Sciatic nerve (tissue), 2 donors: Measurements from ENCODE around the gene GAST. TPM values are rescaled to one million over a fixed set of nuclear protein-coding genes. Genes with fewer than 3 reads are reported as not detected.

ENCODE experiments used
- ATAC-seq: fragments of 200-7000 bp; cut with Tn5 transposase; one replicate; pipeline ENCODE4 v1.9.1; 2020; ENCODE audit warnings: mild to moderate bottlenecking, moderate library complexity
- DNase-seq: peaks from one replicate; pipeline ENCODE4 v3.0.0-alpha.2; 2020; ENCODE audit warnings: low spot score
- intact Hi-C: fragments of 100-400 bp; cut with DNase I; formaldehyde crosslinking; loops from one replicate; pipeline ENCODE4 v1.14.2; 2022
- total RNA-seq: library from RNA; stranded (reverse); fragmentation: NEBNext Ultra II Directional; extraction: Animal tissue kit (Norgen Biotek cat#: 25700); gene quantifications from one replicate; pipeline ENCODE4 v1.2.1, GENCODE V29; 2021
- donor health status: DM: no; HTN: no; CAD: no.
- donor health status: DM: no; HTN: no; CAD: no.

GAST gene
- total RNA-seq, 1 donor from 2014 or later: not detected

- ATAC-seq (no peak), DNase-seq (no peak)
- intact Hi-C loops: loop anchor here (2.0 kb wide), 1 partner anchor 65 kb away; no protein-coding TSS in a partner anchor
Observed at GRCh38 chr17:41735744-41736143, 23.6 kb downstream of the GAST start.

- DNase-seq (no peak), ATAC-seq (no peak)
- intact Hi-C loops: loop anchor here (2.0 kb wide), 1 partner anchor 64 kb away; no protein-coding TSS in a partner anchor
Observed at GRCh38 chr17:41736983-41737679, 25.0 kb downstream of the GAST start.

GRCh38 chr17:41737680-41738023 lies 25.5 kb downstream of the GAST start:
- DNase-seq (no peak), ATAC-seq (peak; percentile 4)
- intact Hi-C loops: loop anchor here (2.0 kb wide), 1 partner anchor 63 kb away; no protein-coding TSS in a partner anchor

- DNase-seq (peak; percentile 89), ATAC-seq (peak; percentile 92)
- intact Hi-C loops: no loop called here
Observed at GRCh38 chr17:41738077-41738800, 26.1 kb downstream of the GAST start.

- intact Hi-C loops: no loop called here
- no peak for ATAC-seq
Observed at GRCh38 chr17:41738801-41739112, 26.6 kb downstream of the GAST start.

GRCh38 chr17:41739661-41740352 lies 27.7 kb downstream of the GAST start:
- intact Hi-C loops: no loop called here
- DNase-seq (no peak), ATAC-seq (no peak)

More at GRCh38 chr17:41738801-41739112, 26.6 kb downstream of the GAST start:
- DNase-seq: no peak

- no peak for ATAC-seq
- intact Hi-C loops: no loop called here
- DNase-seq: no peak
Observed at GRCh38 chr17:41740506-41740905, 28.4 kb downstream of the GAST start.

- no peak for ATAC-seq
- no peak for DNase-seq
Observed at GRCh38 chr17:41741709-41742108, 29.6 kb downstream of the GAST start.

GRCh38 chr17:41748275-41748674 lies 36.1 kb downstream of the GAST start:
- no peak for DNase-seq
- no peak for ATAC-seq
- intact Hi-C loops: no loop called here

More at GRCh38 chr17:41741709-41742108, 29.6 kb downstream of the GAST start:
- intact Hi-C loops: no loop called here

GRCh38 chr17:41750862-41751261 lies 38.7 kb downstream of the GAST start:
- intact Hi-C loops: no loop called here
- ATAC-seq (no peak), DNase-seq (no peak)

GRCh38 chr17:41751288-41751687 lies 39.2 kb downstream of the GAST start:
- intact Hi-C loops: no loop called here
- ATAC-seq (no peak), DNase-seq (no peak)

GRCh38 chr17:41754066-41754465 lies 41.9 kb downstream of the GAST start:
- no peak for DNase-seq
- intact Hi-C loops: no loop called here
- peak; percentile 19 for ATAC-seq

- ATAC-seq: no peak
- intact Hi-C loops: no loop called here
- DNase-seq: no peak
Observed at GRCh38 chr17:41758601-41759000, 46.5 kb downstream of the GAST start.

- DNase-seq (no peak), ATAC-seq (no peak)
- intact Hi-C loops: no loop called here
Observed at GRCh38 chr17:41760878-41761277, 48.7 kb downstream of the GAST start.

- DNase-seq: no peak
- intact Hi-C loops: no loop called here
- no peak for ATAC-seq
Observed at GRCh38 chr17:41762391-41762790, 50.3 kb downstream of the GAST start.

- DNase-seq (no peak), ATAC-seq (no peak)
- intact Hi-C loops: no loop called here
Observed at GRCh38 chr17:41762841-41763240, 50.7 kb downstream of the GAST start.

GRCh38 chr17:41763327-41763726 lies 51.2 kb downstream of the GAST start:
- ATAC-seq (no peak), DNase-seq (no peak)
- intact Hi-C loops: no loop called here
